H9 (cell line): ENCODE results near the gene FBXO21. TPM values are rescaled to one million over a fixed set of nuclear protein-coding genes. Genes with fewer than 3 reads are reported as not detected.

Experiments
- DNase-seq: peaks from one replicate; pipeline ENCODE4 v3.0.0-alpha.2; 2017
- H2AFZ ChIP-seq: one replicate; pipeline ENCODE4 v1.6.1; 2013; ENCODE audit warnings: mild to moderate bottlenecking, low read length, control low read depth, moderate library complexity
- H2AK5ac ChIP-seq: 2 replicates; pipeline ENCODE4 v1.6.1; 2013; ENCODE audit warnings: low read length, control low read depth, mixed read lengths; ENCODE audit not compliant: insufficient read length
- H2BK120ac ChIP-seq: one replicate; pipeline ENCODE4 v1.6.1; 2013; ENCODE audit warnings: low read depth, mild to moderate bottlenecking, low read length, control low read depth, inconsistent platforms; ENCODE audit not compliant: poor library complexity, severe bottlenecking
- H2BK12ac ChIP-seq: 2 replicates; pipeline ENCODE4 v1.6.1; 2013; ENCODE audit warnings: low read length, control low read depth, mixed read lengths, low read depth; ENCODE audit not compliant: insufficient read length
- H2BK15ac ChIP-seq: 2 replicates; pipeline ENCODE4 v1.6.1; 2013; ENCODE audit warnings: low read depth, low read length, control low read depth
- H2BK20ac ChIP-seq: one replicate; pipeline ENCODE4 v1.6.1; 2013; ENCODE audit warnings: low read depth, mild to moderate bottlenecking, low read length, control low read depth, inconsistent platforms; ENCODE audit not compliant: poor library complexity, severe bottlenecking
- H2BK5ac ChIP-seq: 2 replicates; pipeline ENCODE4 v1.6.1; 2013; ENCODE audit warnings: low read length, control low read depth, mixed read lengths; ENCODE audit not compliant: insufficient read length
- H3K14ac ChIP-seq: 2 replicates; pipeline ENCODE4 v1.6.1; 2013; ENCODE audit warnings: low read length, control low read depth; ENCODE audit not compliant: insufficient read depth
- H3K18ac ChIP-seq: 2 replicates; pipeline ENCODE4 v1.6.1; 2013; ENCODE audit warnings: low read depth, mild to moderate bottlenecking, mixed read lengths, low read length, control low read depth; ENCODE audit not compliant: insufficient read length
- H3K23ac ChIP-seq: 2 replicates; pipeline ENCODE4 v1.6.1; 2013; ENCODE audit warnings: low read length, control low read depth, mixed read lengths, low read depth; ENCODE audit not compliant: insufficient read length
- H3K23me2 ChIP-seq: 2 replicates; pipeline ENCODE4 v1.6.1; 2013; ENCODE audit warnings: low read depth, mild to moderate bottlenecking, mixed read lengths, low read length, control low read depth; ENCODE audit not compliant: insufficient read length, poor library complexity, severe bottlenecking
- H3K27ac ChIP-seq: 2 replicates; pipeline ENCODE4 v1.5.1; 2013; ENCODE audit warnings: low read length, control low read depth, mixed read lengths, low read depth; ENCODE audit not compliant: insufficient read length
- H3K27me3 ChIP-seq: 2 replicates; pipeline ENCODE4 v1.6.1; 2013; ENCODE audit warnings: low read length, control low read depth, inconsistent platforms; ENCODE audit not compliant: insufficient read depth
- H3K4ac ChIP-seq: 2 replicates; pipeline ENCODE4 v1.6.1; 2013; ENCODE audit warnings: low read depth, mild to moderate bottlenecking, control low read depth, inconsistent platforms, low read length, moderate library complexity
- H3K4me1 ChIP-seq: 2 replicates; pipeline ENCODE4 v1.6.1; 2013; ENCODE audit warnings: low read length, control low read depth, inconsistent platforms; ENCODE audit not compliant: insufficient read depth
- H3K4me2 ChIP-seq: 2 replicates; pipeline ENCODE4 v1.6.1; 2013; ENCODE audit warnings: low read length, control low read depth, mixed read lengths; ENCODE audit not compliant: insufficient read length, insufficient read depth
- H3K56ac ChIP-seq: 2 replicates; pipeline ENCODE4 v1.6.1; 2013; ENCODE audit warnings: low read depth, mild to moderate bottlenecking, mixed read lengths, low read length, control low read depth; ENCODE audit not compliant: insufficient read length
- H3K79me1 ChIP-seq: 2 replicates; pipeline ENCODE4 v1.6.1; 2013; ENCODE audit warnings: low read depth, mild to moderate bottlenecking, moderate library complexity, low read length, control low read depth, inconsistent platforms; ENCODE audit not compliant: insufficient read depth, poor library complexity, severe bottlenecking
- H3K79me2 ChIP-seq: 2 replicates; pipeline ENCODE4 v1.6.1; 2013; ENCODE audit warnings: low read length, control low read depth, inconsistent platforms; ENCODE audit not compliant: insufficient read depth
- H3K9ac ChIP-seq: 2 replicates; pipeline ENCODE4 v1.6.1; 2013; ENCODE audit warnings: low read length, control low read depth, mixed read lengths; ENCODE audit not compliant: insufficient read length; ENCODE audit errors: extremely low read depth
- H3K9me3 ChIP-seq: one replicate; pipeline ENCODE4 v1.6.1; 2013; ENCODE audit warnings: low read depth, low read length, inconsistent platforms; ENCODE audit not compliant: control insufficient read depth
- H3T11ph ChIP-seq: one replicate; pipeline ENCODE4 v1.6.1; 2013; ENCODE audit warnings: mild to moderate bottlenecking, low read length, control low read depth, inconsistent platforms
- H4K20me1 ChIP-seq: one replicate; pipeline ENCODE4 v1.6.1; 2013; ENCODE audit not compliant: control insufficient read depth, insufficient read length, insufficient read depth
- H4K5ac ChIP-seq: 2 replicates; pipeline ENCODE4 v1.6.1; 2013; ENCODE audit warnings: low read depth, mild to moderate bottlenecking, mixed read lengths, low read length, control low read depth; ENCODE audit not compliant: insufficient read length
- H4K8ac ChIP-seq: replicated peaks from 2 replicates; pipeline ENCODE4 v1.6.1; 2013; ENCODE audit warnings: low read length, control low read depth, mixed read lengths, low read depth; ENCODE audit not compliant: insufficient read length
- H4K91ac ChIP-seq: 2 replicates; pipeline ENCODE4 v1.6.1; 2013; ENCODE audit warnings: low read depth, mild to moderate bottlenecking, moderate library complexity, mixed read lengths, low read length, control low read depth; ENCODE audit not compliant: insufficient read length
- H3K27ac Mint-ChIP-seq, 3 experiments: 2 replicates in 2 of 3; 3 replicates in 1 of 3; pipeline ENCODE4 v1.8.0; 2020 to 2021; ENCODE audit warnings: mixed read lengths in 3 of 3, mild to moderate bottlenecking in 1 of 3, moderate library complexity in 1 of 3
- H3K27me3 Mint-ChIP-seq: 2 replicates; pipeline ENCODE4 v1.8.0; 2021; ENCODE audit warnings: low read depth, mild to moderate bottlenecking, moderate library complexity, mixed read lengths
- H3K36me3 Mint-ChIP-seq, 3 experiments: 2 replicates in 2 of 3; 3 replicates in 1 of 3; pipeline ENCODE4 v1.8.0; 2020 to 2021; ENCODE audit warnings: low read depth in 3 of 3, mixed read lengths in 3 of 3; ENCODE audit not compliant: insufficient read depth in 1 of 3
- H3K4me1 Mint-ChIP-seq, 2 experiments: 2 replicates each; pipeline ENCODE4 v1.8.0; 2020; ENCODE audit warnings: mixed read lengths in 2 of 2
- H3K4me3 Mint-ChIP-seq, 2 experiments: 2 replicates in 1 of 2; 3 replicates in 1 of 2; pipeline ENCODE4 v1.8.0; 2020 to 2021; ENCODE audit warnings: mild to moderate bottlenecking in 2 of 2, mixed read lengths in 2 of 2, moderate library complexity in 1 of 2
- H3K9me3 Mint-ChIP-seq, 2 experiments: 2 replicates in 1 of 2; 3 replicates in 1 of 2; pipeline ENCODE4 v1.8.0; 2020; ENCODE audit warnings: mild to moderate bottlenecking in 2 of 2, mixed read lengths in 2 of 2, moderate library complexity in 1 of 2
- CTCF ChIP-seq: fragments of 200-600 bp; sonication (generic); conservative IDR thresholded peaks from 3 replicates; pipeline ENCODE4 v1.8.0; 2021; ENCODE audit warnings: antibody characterized with exemption, mild to moderate bottlenecking
- WGBS: extraction: QIAGEN DNeasy Blood & Tissue Kit; methylation state at CpG from one replicate; pipeline ENCODE4 v1.1.7; 2013; ENCODE audit warnings: missing lambda C conversion rate, low lambda C conversion rate, mixed read lengths; ENCODE audit not compliant: insufficient read length; ENCODE audit errors: extremely low coverage; 5-methylcytosine and 5-hydroxymethylcytosine counted together
- total RNA-seq: library from RNA; stranded (reverse); gene quantifications from 2 replicates; pipeline ENCODE4 v1.2.1, GENCODE V29; 2021

Gene FBXO21
- total RNA-seq, 1 experiment from 2014 or later: 58.6 TPM

GRCh38 chr12:117093431-117093830 lies 96.8 kb downstream of the FBXO21 start:
- H2BK20ac ChIP-seq: no peak overlapping the region
- no peaks in the 10 kb centered on the region for H3K4me1 ChIP-seq
- H3K23me2 ChIP-seq: peaks cover 5% of the 10 kb centered on the region
- H3K4ac ChIP-seq: no peak overlapping the region
- H3T11ph ChIP-seq: no peak overlapping the region
- no peak overlapping the region for H2AK5ac ChIP-seq
- no peak overlapping the region for H3K18ac ChIP-seq
- H3K4me3 Mint-ChIP-seq: no peak overlapping the region
- H2BK5ac ChIP-seq: no peak overlapping the region
- H2BK15ac ChIP-seq: no peak overlapping the region
- peaks cover 3% of the 10 kb centered on the region; the same call in 1 of the 2 replicates for H3K27me3 ChIP-seq
- no peak overlapping the region for H3K23ac ChIP-seq
- H4K8ac ChIP-seq: no peak overlapping the region
- H4K91ac ChIP-seq: no peak overlapping the region
- H3K9me3 ChIP-seq: no peaks in the 10 kb centered on the region
- H3K14ac ChIP-seq: no peak overlapping the region
- no peaks in the 10 kb centered on the region for H3K79me2 ChIP-seq
- H2AFZ ChIP-seq: no peak overlapping the region
- H4K5ac ChIP-seq: no peak overlapping the region
- H3K4me2 ChIP-seq: no peak overlapping the region
- peaks cover 9 to 29% of the 10 kb centered on the region in 2 experiments for H3K4me1 Mint-ChIP-seq
- no peak overlapping the region; a peak in 2 of 7 replicates for H3K27ac Mint-ChIP-seq
- DNase-seq: no peak
- no peaks in the 10 kb centered on the region for H3K79me1 ChIP-seq
- peaks cover 6 to 20% (median 8%) of the 10 kb centered on the region in 3 experiments; a peak in 6 of 7 replicates for H3K36me3 Mint-ChIP-seq
- H4K20me1 ChIP-seq: no peaks in the 10 kb centered on the region
- no peak for TF ChIP-seq CTCF
- no peak overlapping the region for H3K27ac ChIP-seq
- no CpG with 5 or more reads among the region's 11 CpGs for WGBS
- H3K56ac ChIP-seq: no peak overlapping the region
- H2BK120ac ChIP-seq: no peak overlapping the region
- H3K9ac ChIP-seq: no peak overlapping the region
- H3K27me3 Mint-ChIP-seq: peaks cover 25% of the 10 kb centered on the region
- peaks cover 14 to 18% of the 10 kb centered on the region in 2 experiments for H3K9me3 Mint-ChIP-seq
- H2BK12ac ChIP-seq: no peak overlapping the region
